ENCODE results near the gene AQP12A.

GRCh38 chr2:240739797-240740196 is 48.1 kb downstream of the AQP12A start:
- no peak for TF ChIP-seq ETV6 (IDR thresholded peaks at IDR 0.05; ENCODE audit: borderline replicate concordance in 1 of 2, low read depth in 2 of 2, low read length in 1 of 2)
- TF ChIP-seq ETV6 (CRISPR knock-in tag; IDR thresholded peaks at IDR 0.05; ENCODE audit: borderline replicate concordance), result no peak
- TF ChIP-seq CREB1 (IDR thresholded peaks at IDR 0.05), result no peak
- no peak for TF ChIP-seq CREB1 (CRISPR knock-in tag; IDR thresholded peaks at IDR 0.05)
- no peak for TF ChIP-seq EP300 (IDR thresholded peaks at IDR 0.05; ENCODE audit: low read length)
- TF ChIP-seq HCFC1 (IDR thresholded peaks at IDR 0.05; ENCODE audit: low read depth, low read length), result no peak
- TF ChIP-seq, protein P1, sequence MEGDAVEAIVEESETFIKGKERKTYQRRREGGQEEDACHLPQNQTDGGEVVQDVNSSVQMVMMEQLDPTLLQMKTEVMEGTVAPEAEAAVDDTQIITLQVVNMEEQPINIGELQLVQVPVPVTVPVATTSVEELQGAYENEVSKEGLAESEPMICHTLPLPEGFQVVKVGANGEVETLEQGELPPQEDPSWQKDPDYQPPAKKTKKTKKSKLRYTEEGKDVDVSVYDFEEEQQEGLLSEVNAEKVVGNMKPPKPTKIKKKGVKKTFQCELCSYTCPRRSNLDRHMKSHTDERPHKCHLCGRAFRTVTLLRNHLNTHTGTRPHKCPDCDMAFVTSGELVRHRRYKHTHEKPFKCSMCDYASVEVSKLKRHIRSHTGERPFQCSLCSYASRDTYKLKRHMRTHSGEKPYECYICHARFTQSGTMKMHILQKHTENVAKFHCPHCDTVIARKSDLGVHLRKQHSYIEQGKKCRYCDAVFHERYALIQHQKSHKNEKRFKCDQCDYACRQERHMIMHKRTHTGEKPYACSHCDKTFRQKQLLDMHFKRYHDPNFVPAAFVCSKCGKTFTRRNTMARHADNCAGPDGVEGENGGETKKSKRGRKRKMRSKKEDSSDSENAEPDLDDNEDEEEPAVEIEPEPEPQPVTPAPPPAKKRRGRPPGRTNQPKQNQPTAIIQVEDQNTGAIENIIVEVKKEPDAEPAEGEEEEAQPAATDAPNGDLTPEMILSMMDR (IDR thresholded peaks at IDR 0.05 in 2 of 3, conservative IDR thresholded peaks at IDR 0.05 in 1 of 3; ENCODE audit: insufficient read depth in 2 of 3, low read depth in 1 of 3, low read length in 3 of 3), result no peak
- TF ChIP-seq CHD2 (IDR thresholded peaks at IDR 0.05; ENCODE audit: low read depth, low read length), result no peak
- TF ChIP-seq, protein P2, sequence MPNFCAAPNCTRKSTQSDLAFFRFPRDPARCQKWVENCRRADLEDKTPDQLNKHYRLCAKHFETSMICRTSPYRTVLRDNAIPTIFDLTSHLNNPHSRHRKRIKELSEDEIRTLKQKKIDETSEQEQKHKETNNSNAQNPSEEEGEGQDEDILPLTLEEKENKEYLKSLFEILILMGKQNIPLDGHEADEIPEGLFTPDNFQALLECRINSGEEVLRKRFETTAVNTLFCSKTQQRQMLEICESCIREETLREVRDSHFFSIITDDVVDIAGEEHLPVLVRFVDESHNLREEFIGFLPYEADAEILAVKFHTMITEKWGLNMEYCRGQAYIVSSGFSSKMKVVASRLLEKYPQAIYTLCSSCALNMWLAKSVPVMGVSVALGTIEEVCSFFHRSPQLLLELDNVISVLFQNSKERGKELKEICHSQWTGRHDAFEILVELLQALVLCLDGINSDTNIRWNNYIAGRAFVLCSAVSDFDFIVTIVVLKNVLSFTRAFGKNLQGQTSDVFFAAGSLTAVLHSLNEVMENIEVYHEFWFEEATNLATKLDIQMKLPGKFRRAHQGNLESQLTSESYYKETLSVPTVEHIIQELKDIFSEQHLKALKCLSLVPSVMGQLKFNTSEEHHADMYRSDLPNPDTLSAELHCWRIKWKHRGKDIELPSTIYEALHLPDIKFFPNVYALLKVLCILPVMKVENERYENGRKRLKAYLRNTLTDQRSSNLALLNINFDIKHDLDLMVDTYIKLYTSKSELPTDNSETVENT (CRISPR knock-in tag; IDR thresholded peaks at IDR 0.05), result no peak
- TF ChIP-seq HDAC1 (IDR thresholded peaks at IDR 0.05), result no peak
- TF ChIP-seq, protein P3, sequence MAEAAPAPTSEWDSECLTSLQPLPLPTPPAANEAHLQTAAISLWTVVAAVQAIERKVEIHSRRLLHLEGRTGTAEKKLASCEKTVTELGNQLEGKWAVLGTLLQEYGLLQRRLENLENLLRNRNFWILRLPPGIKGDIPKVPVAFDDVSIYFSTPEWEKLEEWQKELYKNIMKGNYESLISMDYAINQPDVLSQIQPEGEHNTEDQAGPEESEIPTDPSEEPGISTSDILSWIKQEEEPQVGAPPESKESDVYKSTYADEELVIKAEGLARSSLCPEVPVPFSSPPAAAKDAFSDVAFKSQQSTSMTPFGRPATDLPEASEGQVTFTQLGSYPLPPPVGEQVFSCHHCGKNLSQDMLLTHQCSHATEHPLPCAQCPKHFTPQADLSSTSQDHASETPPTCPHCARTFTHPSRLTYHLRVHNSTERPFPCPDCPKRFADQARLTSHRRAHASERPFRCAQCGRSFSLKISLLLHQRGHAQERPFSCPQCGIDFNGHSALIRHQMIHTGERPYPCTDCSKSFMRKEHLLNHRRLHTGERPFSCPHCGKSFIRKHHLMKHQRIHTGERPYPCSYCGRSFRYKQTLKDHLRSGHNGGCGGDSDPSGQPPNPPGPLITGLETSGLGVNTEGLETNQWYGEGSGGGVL (CRISPR knock-in tag; IDR thresholded peaks at IDR 0.05), result no peak
- no peak for TF ChIP-seq SMARCA4 (IDR thresholded peaks at IDR 0.05)
